ENCODE results near the gene KLF6. TPM values are rescaled to one million over a fixed set of nuclear protein-coding genes. Genes with fewer than 3 reads are reported as not detected.

The KLF6 gene
- total RNA-seq, 1 experiment from 2014 or later, result 282 TPM

GRCh38 chr10:3805791-3806461 is 20.9 kb upstream of the KLF6 start:
- TSS peak; percentile 50 for BruUV-seq (replicated peaks)
- Mint-ChIP-seq H3K9me3 (ENCODE audit: unreplicated experiment) (no peaks in the 10 kb centered on the region), H3K4me1 (ENCODE audit: insufficient read depth, unreplicated experiment) (peaks cover 47% of the 10 kb centered on the region), H3K4me3 (ENCODE audit: unreplicated experiment) (peak overlapping the region; percentile 23), H3K27me3 (ENCODE audit: insufficient read depth, unreplicated experiment) (no peaks in the 10 kb centered on the region), H3K27ac (ENCODE audit: low read depth, unreplicated experiment) (peak overlapping the region; percentile 100), H3K36me3 (ENCODE audit: insufficient read depth, unreplicated experiment) (no peaks in the 10 kb centered on the region)
- intact Hi-C loops (cut with micrococcal nuclease), result loop anchor here (1.0 to 5.0 kb wide), 2 partner anchors 21 to 171 kb away; partner anchors contain the start of gene KLF6
- CTCF ChIA-PET, result interaction anchor here (0.5 kb wide), 1 partner anchor 174 kb away, joined by 4 read pairs; no protein-coding TSS in a partner anchor
- peak; percentile 73 for DNase-seq (ENCODE audit: unreplicated experiment)
- POLR2A ChIA-PET, result interaction anchor here (0.6 to 14.1 kb wide), 19 partner anchors 11 to 965 kb away, joined by 3 to 571 read pairs (median 6); partner anchors contain the start of gene KLF6
- TF ChIP-seq CTCF (IDR thresholded peaks at IDR 0.05; ENCODE audit: unreplicated experiment), result no peak

- peaks cover 42% of the 10 kb centered on the region for H3K4me1 Mint-ChIP-seq (ENCODE audit: insufficient read depth, unreplicated experiment)
- ChIA-PET CTCF (no interaction called here), POLR2A (interaction anchor here (0.6 to 14.1 kb wide), 18 partner anchors 10 to 965 kb away, joined by 3 to 571 read pairs (median 6); partner anchors contain the start of gene KLF6)
- DNase-seq (ENCODE audit: unreplicated experiment), result peak; percentile 58
- H3K9me3 Mint-ChIP-seq (ENCODE audit: unreplicated experiment), result no peaks in the 10 kb centered on the region
- no peaks in the 10 kb centered on the region for H3K36me3 Mint-ChIP-seq (ENCODE audit: insufficient read depth, unreplicated experiment)
- intact Hi-C loops (cut with micrococcal nuclease), result loop anchor here (5.0 kb wide), 1 partner anchor 172 kb away; no protein-coding TSS in a partner anchor
- no peak for TF ChIP-seq CTCF (IDR thresholded peaks at IDR 0.05; ENCODE audit: unreplicated experiment)
- no peaks in the 10 kb centered on the region for H3K27me3 Mint-ChIP-seq (ENCODE audit: insufficient read depth, unreplicated experiment)
- H3K4me3 Mint-ChIP-seq (ENCODE audit: unreplicated experiment), result peak overlapping the region; percentile 23
- H3K27ac Mint-ChIP-seq (ENCODE audit: low read depth, unreplicated experiment), result peak overlapping the region; percentile 100
- BruUV-seq (replicated peaks), result no TSS peak
Measured at GRCh38 chr10:3805201-3805790, 20.3 kb upstream of the KLF6 start.

DNA sequence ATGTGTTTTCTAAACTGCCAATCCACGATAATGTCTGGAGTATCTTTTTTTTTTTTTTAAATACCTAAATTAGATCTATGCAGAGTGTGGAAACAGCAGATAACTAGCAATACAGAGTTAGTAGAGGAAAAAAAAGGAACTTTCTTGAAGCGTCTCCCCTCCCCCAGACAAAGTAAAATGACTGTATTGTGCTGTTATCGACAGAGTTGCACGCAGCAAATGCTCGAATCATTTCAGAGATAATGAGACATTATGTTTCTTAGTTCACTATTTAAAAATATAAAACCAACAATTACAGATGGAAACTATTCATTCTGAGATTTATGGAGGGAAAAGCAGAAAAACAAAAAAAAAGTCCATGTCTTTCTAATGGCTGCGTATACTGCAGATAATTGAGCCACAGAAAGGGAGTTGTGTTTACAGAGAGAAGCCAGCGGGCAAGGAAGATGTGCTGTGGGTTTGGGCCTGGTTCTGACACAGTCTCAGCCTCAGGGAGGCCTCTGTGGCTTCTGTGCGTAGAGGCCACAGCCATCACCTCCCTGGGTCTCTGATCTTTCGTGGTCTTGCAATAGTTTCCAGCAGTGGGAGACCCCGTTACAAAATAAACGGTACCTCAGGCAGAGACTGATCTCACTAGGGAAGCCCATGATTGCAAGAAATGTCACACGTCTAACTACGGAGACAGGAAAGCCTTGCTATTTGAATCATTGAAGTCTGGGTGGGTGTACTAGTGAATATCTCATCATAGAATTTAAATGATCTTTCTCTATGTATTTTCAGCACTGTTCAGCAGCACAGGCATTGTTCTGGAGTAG is 19.1 kb upstream of the KLF6 start:
- peak overlapping the region; percentile 100 for H3K27ac Mint-ChIP-seq (ENCODE audit: low read depth, unreplicated experiment)
- TF ChIP-seq CTCF (IDR thresholded peaks at IDR 0.05; ENCODE audit: unreplicated experiment), result no peak
- intact Hi-C loops (cut with micrococcal nuclease), result no loop called here
- ChIA-PET CTCF (no interaction called here), POLR2A (interaction anchor here (1.2 to 14.1 kb wide), 6 partner anchors 15 to 540 kb away, joined by 4 to 571 read pairs (median 88); partner anchors contain the start of gene KLF6)
- no peaks in the 10 kb centered on the region for H3K9me3 Mint-ChIP-seq (ENCODE audit: unreplicated experiment)
- BruUV-seq (replicated peaks), result no TSS peak
- no peaks in the 10 kb centered on the region for H3K36me3 Mint-ChIP-seq (ENCODE audit: insufficient read depth, unreplicated experiment)
- no peak overlapping the region for H3K4me3 Mint-ChIP-seq (ENCODE audit: unreplicated experiment)
- DNase-seq (ENCODE audit: unreplicated experiment), result no peak
- peaks cover 30% of the 10 kb centered on the region for H3K4me1 Mint-ChIP-seq (ENCODE audit: insufficient read depth, unreplicated experiment)
- H3K27me3 Mint-ChIP-seq (ENCODE audit: insufficient read depth, unreplicated experiment), result no peaks in the 10 kb centered on the region

Measured in MCF 10A (cell line).